ENCODE data around the gene SLC22A17.
"Not testable (repeated sequence)": the region's sequence is repeated elsewhere in the genome, so short reads cannot be mapped to it uniquely, and the experiment has no call there.

The SLC22A17 gene

DNA sequence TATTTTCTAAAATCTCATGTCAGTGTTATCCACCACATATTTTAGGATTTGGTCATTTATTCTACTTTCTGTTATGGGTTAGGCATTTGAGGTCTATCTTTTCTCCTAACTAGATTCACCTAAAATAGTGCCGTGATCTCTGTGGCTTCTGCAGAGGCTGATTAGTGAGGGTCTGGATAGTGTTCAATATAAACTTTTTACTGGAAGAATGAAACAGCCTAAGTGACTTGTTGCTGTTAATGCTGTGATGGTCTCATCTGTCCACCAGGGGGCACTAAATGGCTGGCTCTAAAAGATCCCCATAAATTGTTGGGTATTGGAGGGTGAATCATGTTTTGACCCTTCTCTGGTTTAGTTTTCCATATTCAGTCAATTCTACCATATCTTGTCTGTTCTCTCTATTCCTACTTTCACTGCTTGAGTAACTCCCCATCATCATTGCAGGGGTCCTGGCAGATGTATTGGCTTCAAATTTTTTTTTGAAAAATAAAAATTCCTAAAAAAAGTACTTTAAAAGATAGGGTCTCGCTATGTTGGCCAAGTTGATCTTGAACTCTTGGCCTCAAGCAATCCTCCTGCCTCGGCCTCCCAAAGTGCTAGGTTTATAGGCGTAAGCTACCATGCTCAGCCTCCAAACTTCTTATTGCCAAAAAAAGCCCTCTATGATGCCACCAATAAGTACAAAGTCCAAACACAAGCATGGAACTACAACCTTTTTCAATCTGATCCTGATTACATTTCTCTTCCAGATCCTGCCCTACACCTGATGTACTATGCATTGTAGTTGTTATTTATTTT lies 24.5 kb downstream of the SLC22A17 start:
- DNase-seq, result peak; percentile 46

DNA sequence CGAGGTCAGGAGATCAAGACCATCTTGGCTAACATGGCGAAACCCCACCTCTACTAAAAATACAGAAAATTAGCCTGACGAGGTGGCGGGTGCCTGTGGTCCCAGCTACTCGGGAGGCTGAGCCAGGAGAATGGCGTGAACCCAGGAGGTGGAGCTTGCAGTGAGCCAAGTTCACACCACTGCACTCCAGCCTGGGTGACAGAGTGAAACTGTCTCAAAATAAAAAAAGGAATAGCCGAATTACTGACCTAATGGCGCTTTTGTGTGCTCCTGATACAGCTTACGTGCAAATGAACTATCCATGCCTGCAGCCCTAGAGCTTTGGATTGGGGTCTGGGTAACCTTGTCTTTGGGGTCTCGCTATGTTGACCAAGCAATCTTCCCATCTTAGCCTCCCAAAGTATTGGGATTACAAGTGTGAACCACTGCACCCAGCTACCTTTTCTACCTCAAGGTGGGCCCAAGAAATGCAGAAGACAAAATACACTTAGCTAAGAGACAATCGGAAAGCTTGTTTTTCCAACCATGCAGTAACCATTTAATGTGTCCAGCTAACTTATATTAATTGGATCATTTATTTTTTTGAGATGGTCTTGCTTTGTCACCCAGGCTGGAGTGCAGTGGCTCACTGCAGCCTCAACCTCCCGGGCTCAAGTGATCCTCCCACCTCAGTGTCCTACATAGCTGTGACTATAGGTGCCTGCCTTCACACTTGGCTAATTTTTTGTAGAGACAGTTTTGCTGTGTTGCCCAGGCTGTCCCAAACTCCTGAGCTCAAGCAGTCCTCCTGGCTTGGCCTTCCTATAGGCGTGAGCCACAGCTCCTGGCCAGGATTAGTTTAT lies 26.0 kb downstream of the SLC22A17 start:
- DNase-seq, result no peak

GRCh38 chr14:23325746-23326145 lies 26.9 kb downstream of the SLC22A17 start:
- not testable (repeated sequence) for DNase-seq

DNA sequence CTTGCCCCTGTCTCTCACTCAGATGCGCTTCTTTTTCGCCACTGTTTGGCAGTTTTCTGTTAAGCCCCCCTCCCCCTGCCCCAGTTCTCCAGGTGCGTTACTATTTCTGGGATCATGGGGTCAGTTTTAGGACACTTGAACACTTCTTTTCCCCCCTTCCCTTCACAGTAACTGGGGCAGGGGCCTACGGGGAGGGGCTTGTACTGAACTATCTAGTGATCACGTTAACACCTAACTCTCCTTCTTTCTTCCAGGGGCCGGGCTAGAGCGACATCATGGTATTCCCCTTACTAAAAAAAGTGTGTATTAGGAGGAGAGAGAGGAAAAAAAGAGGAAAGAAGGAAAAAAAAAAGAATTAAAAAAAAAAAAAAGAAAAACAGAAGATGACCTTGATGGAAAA lies 27.7 kb downstream of the SLC22A17 start:
- no peak for DNase-seq

- no peak for DNase-seq
These were observed 28.2 kb downstream of the SLC22A17 start for GRCh38 chr14:23324455-23324846.

DNA sequence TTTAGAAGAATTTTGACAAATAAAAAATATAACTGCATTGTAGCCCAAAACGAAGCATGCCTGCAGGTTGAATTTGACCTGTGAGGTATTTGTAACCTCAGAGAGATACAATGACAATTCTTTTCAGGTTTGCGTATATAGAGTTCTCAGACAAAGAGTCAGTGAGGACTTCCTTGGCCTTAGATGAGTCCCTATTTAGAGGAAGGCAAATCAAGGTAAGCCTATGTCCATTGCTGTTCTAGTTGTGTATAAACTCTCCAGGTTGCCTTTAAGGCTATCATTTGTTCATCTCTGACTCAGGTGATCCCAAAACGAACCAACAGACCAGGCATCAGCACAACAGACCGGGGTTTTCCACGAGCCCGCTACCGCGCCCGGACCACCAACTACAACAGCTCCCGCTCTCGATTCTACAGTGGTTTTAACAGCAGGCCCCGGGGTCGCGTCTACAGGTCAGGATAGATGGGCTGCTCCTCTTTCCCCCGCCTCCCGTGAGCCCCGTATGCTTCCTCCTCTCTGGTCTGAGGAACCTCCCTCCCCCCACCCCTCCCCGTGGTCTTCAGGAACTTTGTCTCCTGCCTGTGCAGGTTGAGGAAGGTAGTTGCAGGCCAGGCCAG lies 28.7 kb downstream of the SLC22A17 start:
- DNase-seq, result no peak

GRCh38 chr14:23322568-23323517 lies 29.8 kb downstream of the SLC22A17 start:
- no peak for DNase-seq

DNA sequence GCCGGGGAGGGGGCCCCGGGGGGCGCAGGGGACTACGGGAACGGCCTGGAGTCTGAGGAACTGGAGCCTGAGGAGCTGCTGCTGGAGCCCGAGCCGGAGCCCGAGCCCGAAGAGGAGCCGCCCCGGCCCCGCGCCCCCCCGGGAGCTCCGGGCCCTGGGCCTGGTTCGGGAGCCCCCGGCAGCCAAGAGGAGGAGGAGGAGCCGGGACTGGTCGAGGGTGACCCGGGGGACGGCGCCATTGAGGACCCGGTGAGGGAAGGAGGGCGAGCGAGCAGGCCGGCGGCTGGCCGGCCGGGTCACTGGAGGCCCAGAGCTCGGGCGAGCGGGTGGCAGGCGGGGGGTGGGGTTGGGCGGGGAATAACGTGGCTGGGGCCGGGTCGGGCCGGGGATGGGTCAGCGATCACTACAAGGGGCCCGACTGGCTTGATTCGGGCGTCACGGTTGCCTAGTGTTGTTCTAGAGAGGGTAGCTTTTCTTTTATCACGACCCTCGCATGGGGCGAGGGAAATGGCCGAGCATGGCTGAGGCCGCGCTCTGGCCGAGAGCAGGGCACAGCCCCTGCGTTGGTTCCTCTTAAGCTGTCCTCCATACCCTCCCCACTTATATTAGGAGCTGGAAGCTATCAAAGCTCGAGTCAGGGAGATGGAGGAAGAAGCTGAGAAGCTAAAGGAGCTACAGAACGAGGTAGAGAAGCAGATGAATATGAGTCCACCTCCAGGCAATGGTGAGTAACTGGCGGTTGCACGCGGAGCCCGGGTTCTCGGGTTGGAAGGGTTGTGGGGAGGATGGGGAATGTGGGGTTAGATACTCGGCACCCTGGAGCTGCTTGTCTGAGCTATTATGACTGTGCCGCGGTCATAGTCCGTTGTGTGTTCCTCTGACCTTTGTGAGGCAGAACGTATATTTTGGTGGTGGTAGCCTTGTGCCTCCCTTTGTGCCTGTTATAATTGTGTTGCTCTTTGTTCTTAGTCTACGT lies 30.8 kb downstream of the SLC22A17 start:
- peak; percentile 62 for DNase-seq

GRCh38 chr14:23320584-23321571 lies 31.8 kb downstream of the SLC22A17 start, which contains the start of gene PABPN1:
Gene PABPN1, plus strand, starts transcription at chr14:23321457. Its CDS starts 13 bp downstream, at chr14:23321470.
- DNase-seq, result peak; percentile 93

GRCh38 chr14:23319746-23320583 lies 32.7 kb downstream of the SLC22A17 start:
- DNase-seq, result no peak

DNA sequence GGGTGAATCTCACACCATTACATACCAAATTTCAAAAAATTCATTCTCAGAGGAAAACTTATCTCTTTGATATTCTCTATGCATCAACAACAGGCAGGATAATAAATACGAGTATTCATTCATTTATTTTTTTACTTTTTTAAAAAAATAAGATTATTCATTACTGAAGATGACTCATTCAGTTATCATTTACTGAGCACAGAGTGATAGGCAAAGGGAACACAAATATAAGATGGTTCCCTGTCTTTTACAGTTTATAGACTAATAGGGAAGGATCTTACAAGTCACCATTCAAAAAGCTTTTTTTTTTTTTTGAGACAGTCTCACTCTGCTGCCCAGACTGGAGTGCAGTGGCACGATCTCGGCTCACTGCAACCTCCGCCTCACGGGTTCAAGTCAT lies 36.4 kb downstream of the SLC22A17 start:
- DNase-seq, result no peak

DNA sequence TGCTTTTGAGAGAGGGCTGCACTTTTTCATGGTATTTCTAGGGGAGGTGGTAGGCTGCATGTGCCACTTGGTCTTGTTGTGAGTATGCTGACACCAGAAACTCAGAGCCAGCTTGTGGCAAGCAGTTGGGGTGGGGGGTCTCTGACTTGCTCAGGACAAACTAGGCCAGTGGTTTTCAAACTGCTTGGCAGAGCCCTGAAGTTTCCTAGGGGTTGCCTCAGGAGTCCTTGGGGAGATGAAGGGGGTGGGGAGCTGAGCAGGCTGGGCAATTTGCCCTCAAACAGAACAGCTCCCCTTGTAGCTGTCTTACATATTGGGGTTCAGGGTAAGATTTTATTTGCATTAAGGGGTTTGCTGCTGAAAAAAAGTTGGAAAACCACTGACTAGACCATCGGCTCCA lies 42.1 kb downstream of the SLC22A17 start:
- DNase-seq, result no peak

DNA sequence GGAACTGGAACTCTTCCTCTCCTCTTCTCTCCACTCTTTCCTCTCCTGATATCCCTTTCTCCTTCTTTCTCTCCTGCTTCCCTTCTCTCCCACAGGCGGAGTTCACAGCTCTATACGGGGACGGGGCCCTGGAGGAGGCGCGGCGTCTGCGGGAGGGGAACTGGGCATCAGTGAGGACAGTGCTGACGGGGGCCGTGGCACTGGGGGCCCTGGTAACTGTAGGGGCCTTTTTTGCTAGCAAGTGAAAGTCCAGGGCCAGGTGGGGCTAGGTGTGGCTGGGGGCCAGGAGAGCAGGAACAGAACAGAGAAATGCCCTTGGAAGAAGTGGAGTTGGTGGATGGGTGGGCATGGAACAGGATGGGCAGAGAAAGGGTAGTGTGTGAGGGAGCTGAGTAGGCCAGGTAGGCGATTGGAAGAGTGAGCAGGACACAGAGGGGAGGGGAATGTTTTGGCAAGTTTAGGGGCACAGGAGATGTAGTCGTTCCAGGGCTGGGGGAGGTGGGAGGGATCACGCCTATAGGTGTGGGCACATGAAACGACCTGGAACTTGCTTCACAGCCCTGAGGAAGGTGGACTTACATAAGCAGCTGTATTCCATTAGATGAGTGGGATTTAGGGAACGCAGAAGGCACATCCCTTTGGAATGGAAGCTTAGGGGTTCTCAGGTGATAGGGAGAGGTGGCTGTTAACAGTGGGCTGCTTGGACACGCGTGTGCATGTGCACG lies 43.8 kb downstream of the SLC22A17 start:
- no peak for DNase-seq

DNA sequence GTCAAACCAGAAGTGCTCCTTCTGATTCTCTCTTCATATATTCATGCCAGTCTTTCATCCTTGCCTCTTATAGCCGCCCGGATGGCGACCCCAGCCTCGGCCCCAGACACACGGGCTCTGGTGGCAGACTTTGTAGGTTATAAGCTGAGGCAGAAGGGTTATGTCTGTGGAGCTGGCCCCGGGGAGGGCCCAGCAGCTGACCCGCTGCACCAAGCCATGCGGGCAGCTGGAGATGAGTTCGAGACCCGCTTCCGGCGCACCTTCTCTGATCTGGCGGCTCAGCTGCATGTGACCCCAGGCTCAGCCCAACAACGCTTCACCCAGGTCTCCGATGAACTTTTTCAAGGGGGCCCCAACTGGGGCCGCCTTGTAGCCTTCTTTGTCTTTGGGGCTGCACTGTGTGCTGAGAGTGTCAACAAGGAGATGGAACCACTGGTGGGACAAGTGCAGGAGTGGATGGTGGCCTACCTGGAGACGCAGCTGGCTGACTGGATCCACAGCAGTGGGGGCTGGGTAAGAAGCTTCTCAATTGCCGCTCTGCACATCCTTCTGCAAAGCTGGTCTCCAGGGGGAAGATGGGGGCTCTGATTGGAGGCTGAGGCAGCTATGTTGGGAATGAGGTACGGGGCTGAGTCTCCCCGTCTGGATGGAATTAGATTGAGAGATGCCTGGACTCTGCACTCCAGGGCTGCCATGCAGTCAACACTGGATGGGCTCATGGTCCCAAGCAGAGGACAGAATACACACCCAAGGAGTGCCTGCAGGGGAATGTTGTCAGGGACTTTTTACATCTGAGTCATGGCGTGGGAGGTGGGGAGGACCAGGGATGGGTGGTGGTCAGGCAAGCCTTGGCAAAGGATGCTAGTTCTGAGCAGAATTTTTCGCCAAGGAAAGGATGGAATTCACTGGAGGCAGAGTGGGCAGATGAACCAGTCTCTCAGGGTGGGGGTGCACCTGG lies 44.7 kb downstream of the SLC22A17 start:
- DNase-seq, result no peak

DNA sequence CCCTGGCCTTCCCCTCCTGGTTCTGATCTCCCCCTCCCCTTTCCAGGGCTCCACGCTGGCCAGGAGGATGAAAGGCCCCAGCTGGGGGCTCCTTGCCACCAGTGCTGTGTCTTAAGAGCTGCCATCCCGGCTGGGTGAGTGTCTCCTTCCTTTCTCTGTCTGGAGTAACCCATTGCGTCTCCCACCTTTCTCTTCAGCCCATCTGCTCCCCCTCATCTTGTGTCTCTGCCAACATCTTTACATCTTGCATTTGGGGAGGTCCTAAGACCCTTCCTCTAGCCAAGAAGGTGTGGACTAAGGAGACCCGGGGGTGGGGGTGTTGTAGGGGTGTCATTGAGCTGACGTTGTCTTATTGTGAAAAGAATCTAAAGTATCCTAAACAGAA lies 45.5 kb downstream of the SLC22A17 start:
- DNase-seq, result no peak

GRCh38 chr14:23306412-23307145 lies 46.1 kb downstream of the SLC22A17 start, which contains the start of gene BCL2L2:
Gene BCL2L2, plus strand, starts transcription at chr14:23306833. Its CDS starts 935 bp downstream, at chr14:23307768.
- DNase-seq, result no peak

Measured in stimulated activated CD4-positive, alpha-beta T cell treated with anti-CD3 and anti-CD28 coated beads, Interleukin-4, amount 100 ng/mL, for 1 hour (primary cell).